ENCODE data around the gene KLHDC3. TPM values are rescaled to one million over a fixed set of nuclear protein-coding genes. Genes with fewer than 3 reads are reported as not detected.

KLHDC3 gene
- total and polyA plus RNA-seq, 2 of the 8 experiments (the other 6 are each of a cell fraction or from before 2014, with no cell fraction given) = 181 to 203 TPM

- no peak for TF ChIP-seq CHD2 (IDR thresholded peaks at IDR 0.05; ENCODE audit: low read length)
Observed at GRCh38 chr6:43001843-43002242, 12.2 kb upstream of the KLHDC3 start (continued).

Data from H1 (cell line).